Activated T-helper 1 cell treated with anti-CD3 and anti-CD28 coated beads, Interleukin-12 subunit alpha, Interleukin-12 subunit beta, Interleukin-2, Interleukin-4 antibody, amounts not matched to agents 30 ng/mL and 10 ng/mL and 1 ng/mL, durations not matched to agents 14 hours and 24 hours and 36 hours (primary cell): ENCODE data around the gene IGF1R. TPM values are rescaled to one million over a fixed set of nuclear protein-coding genes. Genes with fewer than 3 reads are reported as not detected.

ENCODE experiments used
- DNase-seq: peaks from one replicate; pipeline ENCODE4 v3.0.0; 2021; ENCODE audit warnings: low spot score
- H3K27ac Mint-ChIP-seq: one replicate; pipeline ENCODE4 v1.8.0; 2021; ENCODE audit warnings: mild to moderate bottlenecking, mixed read lengths
- H3K27me3 Mint-ChIP-seq: one replicate; pipeline ENCODE4 v1.8.0; 2022; ENCODE audit warnings: mild to moderate bottlenecking, moderate library complexity, mixed read lengths; ENCODE audit not compliant: insufficient read depth
- H3K36me3 Mint-ChIP-seq: one replicate; pipeline ENCODE4 v1.8.0; 2021; ENCODE audit warnings: low read depth, mixed read lengths
- H3K4me1 Mint-ChIP-seq: one replicate; pipeline ENCODE4 v1.8.0; 2021; ENCODE audit warnings: low read depth, mixed read lengths
- H3K4me3 Mint-ChIP-seq: one replicate; pipeline ENCODE4 v1.8.0; 2021; ENCODE audit warnings: mild to moderate bottlenecking, moderate library complexity, mixed read lengths
- H3K9me3 Mint-ChIP-seq: one replicate; pipeline ENCODE4 v1.8.0; 2021; ENCODE audit warnings: mixed read lengths
- intact Hi-C: fragments of 100-400 bp; cut with micrococcal nuclease; formaldehyde crosslinking; loops from one replicate; pipeline ENCODE4 v1.15.1; 2024
- total RNA-seq: library from RNA; stranded (reverse); gene quantifications from 2 replicates; pipeline ENCODE4 v1.2.3, GENCODE V29; 2022

Gene IGF1R
- total RNA-seq, 1 donor from 2014 or later, result 38.7 TPM

DNA sequence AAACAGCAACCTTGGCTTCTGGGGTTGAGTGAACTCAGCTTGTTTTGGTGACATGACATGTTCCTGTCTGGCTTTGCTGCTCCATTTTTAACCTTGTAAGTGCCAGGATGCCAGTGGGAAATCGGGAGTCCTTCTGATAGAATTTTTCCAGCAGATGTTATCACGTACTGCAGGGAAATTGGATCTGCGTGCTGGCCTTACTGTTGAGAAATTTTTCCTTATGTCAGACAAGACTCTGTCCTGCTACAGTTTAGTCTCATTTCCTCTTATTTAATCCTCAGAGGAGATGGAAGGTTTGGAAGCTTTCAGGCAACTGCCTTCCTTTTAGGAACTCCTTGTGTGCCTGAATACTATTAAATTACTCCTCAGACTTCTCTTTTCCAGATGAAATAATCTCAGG is 278.7 kb downstream of the IGF1R start:
- intact Hi-C loops, result no loop called here
- peaks cover 16% of the 10 kb centered on the region for H3K36me3 Mint-ChIP-seq
- no peaks in the 10 kb centered on the region for H3K9me3 Mint-ChIP-seq
- H3K27me3 Mint-ChIP-seq, result no peaks in the 10 kb centered on the region
- DNase-seq, result no peak
- H3K4me3 Mint-ChIP-seq, result no peak overlapping the region
- H3K4me1 Mint-ChIP-seq, result no peaks in the 10 kb centered on the region
- H3K27ac Mint-ChIP-seq, result no peak overlapping the region

DNA sequence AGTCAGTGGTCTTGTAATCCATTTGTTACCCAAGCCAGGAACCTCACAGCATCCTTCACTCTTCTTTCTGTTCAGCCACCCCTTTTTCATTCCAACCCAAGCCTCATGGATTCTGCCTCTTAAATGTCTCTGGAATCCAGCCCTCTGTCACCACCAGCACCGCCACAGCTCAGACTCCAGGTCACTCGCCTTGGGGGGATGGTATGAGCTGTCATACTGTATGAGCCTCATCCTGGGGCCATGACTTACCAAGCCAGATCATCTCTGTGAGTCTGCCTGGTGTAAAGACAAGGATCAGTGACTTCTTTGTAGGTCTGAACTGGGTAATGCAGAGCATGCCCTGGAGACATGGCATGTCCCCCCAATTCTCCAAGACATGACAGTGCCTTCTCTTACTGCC is 279.7 kb downstream of the IGF1R start:
- Mint-ChIP-seq H3K4me1 (no peaks in the 10 kb centered on the region), H3K9me3 (no peaks in the 10 kb centered on the region), H3K27ac (no peak overlapping the region), H3K36me3 (peaks cover 10% of the 10 kb centered on the region), H3K27me3 (no peaks in the 10 kb centered on the region), H3K4me3 (no peak overlapping the region)
- no peak for DNase-seq
- intact Hi-C loops, result no loop called here

DNA sequence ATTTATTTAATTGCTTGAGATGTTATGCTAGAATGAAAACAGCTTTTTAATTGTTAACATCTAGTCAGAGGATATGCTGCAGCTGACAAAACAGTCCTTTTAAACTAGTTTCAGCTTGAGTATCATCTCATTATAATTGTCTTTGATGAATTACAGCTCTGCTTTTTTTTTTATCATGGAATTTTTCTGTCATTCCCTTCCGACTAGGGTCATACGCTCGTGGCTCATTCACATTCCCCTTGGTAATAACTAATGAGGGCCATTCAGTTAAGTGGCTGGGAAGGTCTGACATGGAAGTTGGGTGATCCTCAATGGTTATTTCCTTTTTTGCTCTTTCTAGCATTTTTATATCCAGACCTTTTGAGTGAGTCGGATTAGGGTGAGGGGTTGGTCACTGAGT is 282.2 kb downstream of the IGF1R start:
- H3K9me3 Mint-ChIP-seq, result no peaks in the 10 kb centered on the region
- H3K27ac Mint-ChIP-seq, result no peak overlapping the region
- intact Hi-C loops, result no loop called here
- peaks cover 9% of the 10 kb centered on the region for H3K36me3 Mint-ChIP-seq
- H3K27me3 Mint-ChIP-seq, result no peaks in the 10 kb centered on the region
- no peak overlapping the region for H3K4me3 Mint-ChIP-seq
- no peaks in the 10 kb centered on the region for H3K4me1 Mint-ChIP-seq
- DNase-seq, result no peak

DNA sequence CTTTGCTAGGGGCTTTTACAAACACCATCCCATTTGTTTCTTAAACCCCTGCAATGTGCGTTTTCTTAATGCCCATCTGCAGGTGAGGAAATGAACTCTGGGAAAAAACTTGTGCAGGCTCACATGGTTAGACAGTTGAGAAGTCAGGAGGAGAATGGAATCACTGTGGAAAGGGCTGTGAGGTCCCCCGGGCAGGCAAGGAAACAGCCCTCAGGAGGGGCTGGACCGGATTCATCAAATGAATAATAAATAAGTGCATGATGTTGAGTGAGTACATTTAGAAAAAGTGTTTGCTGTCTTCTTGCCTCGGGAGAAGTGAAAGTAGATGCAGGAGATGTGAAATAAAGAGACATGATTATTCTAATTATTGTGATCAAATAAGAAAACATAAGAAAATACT is 282.7 kb downstream of the IGF1R start:
- no peak overlapping the region for H3K27ac Mint-ChIP-seq
- no peaks in the 10 kb centered on the region for H3K4me1 Mint-ChIP-seq
- intact Hi-C loops, result no loop called here
- H3K4me3 Mint-ChIP-seq, result no peak overlapping the region
- no peak for DNase-seq
- no peaks in the 10 kb centered on the region for H3K27me3 Mint-ChIP-seq
- H3K36me3 Mint-ChIP-seq, result peaks cover 9% of the 10 kb centered on the region
- no peaks in the 10 kb centered on the region for H3K9me3 Mint-ChIP-seq

DNA sequence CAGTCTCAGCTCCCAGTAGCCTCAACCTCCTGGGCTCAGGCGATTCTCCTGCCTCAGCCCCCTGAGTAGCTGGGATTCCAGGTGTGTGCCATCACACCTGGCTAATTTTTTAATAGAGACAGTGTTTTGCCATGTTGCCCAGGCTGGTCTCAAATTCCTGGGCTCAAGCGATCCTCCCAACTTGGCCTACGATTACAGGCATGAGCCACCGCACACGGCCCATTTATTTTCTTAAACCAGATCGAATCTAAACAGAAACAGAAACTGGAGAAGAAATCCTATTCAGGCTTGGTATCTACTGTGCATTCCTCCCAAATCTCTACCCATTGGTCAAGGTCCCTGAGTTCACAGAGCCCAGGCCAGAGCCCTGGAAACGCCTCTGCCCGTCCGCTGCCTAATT is 285.1 kb downstream of the IGF1R start:
- H3K27me3 Mint-ChIP-seq, result no peaks in the 10 kb centered on the region
- peaks cover 18% of the 10 kb centered on the region for H3K36me3 Mint-ChIP-seq
- H3K4me1 Mint-ChIP-seq, result peaks cover 17% of the 10 kb centered on the region
- no peak overlapping the region for H3K4me3 Mint-ChIP-seq
- H3K27ac Mint-ChIP-seq, result peak overlapping the region; percentile 9
- intact Hi-C loops, result no loop called here
- no peaks in the 10 kb centered on the region for H3K9me3 Mint-ChIP-seq
- DNase-seq, result no peak

DNA sequence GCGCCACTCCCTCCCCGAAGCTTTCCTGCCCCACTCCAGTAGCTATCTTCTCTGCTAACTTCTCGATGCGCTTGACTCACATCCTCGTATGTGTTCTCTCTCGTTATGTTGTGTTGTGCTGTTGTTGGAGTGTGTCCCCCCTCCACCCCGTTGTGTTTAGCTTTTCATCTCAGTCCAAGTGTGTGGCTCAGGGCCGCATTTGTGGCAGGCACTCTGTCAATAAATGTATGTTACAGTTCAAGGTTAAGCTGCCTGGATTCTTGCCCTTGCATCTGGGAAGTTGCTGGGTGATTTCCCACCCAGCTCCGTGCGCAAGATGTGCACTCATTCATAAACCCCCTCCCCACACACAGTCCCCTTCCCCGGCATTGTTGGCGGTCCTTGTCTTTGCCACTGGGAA is 287.4 kb downstream of the IGF1R start:
- intact Hi-C loops, result no loop called here
- no peaks in the 10 kb centered on the region for H3K9me3 Mint-ChIP-seq
- H3K27me3 Mint-ChIP-seq, result no peaks in the 10 kb centered on the region
- no peak overlapping the region for H3K27ac Mint-ChIP-seq
- peaks cover 21% of the 10 kb centered on the region for H3K36me3 Mint-ChIP-seq
- DNase-seq, result no peak
- peaks cover 22% of the 10 kb centered on the region for H3K4me1 Mint-ChIP-seq
- H3K4me3 Mint-ChIP-seq, result no peak overlapping the region

DNA sequence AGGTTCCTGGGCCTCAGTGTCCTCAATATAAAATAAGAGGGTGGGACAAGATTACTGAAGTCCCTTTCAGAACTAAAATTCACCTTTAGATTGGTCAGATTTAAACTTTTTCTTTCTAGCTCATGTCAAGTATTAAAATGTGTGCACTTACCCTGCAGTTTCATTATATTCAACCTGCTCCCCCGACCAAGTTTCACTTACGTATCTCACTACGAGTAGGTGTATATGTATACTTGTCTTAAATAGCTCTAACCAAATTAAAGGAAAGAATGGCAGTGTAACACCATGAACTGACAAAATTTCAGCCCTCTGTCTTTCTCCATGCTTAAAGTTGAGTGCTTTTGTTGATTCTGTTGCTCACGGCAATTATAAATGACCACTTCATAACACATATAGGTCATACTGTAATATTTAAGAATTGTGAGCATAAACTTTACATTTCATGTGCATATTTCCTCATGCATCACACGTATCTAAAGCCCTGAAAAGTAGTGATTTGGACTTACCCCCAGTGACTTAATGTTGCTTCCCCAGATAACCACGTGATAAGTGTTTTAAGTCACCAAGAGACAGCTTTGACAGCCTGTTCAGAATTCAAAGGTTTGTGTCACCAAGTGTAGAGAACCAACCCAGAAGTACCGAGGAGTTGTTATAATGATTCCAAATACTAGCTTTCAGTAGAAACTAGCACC is 289.2 kb downstream of the IGF1R start:
- no peak for DNase-seq
- H3K27me3 Mint-ChIP-seq, result no peaks in the 10 kb centered on the region
- H3K4me1 Mint-ChIP-seq, result peaks cover 22% of the 10 kb centered on the region
- H3K9me3 Mint-ChIP-seq, result no peaks in the 10 kb centered on the region
- peaks cover 19% of the 10 kb centered on the region for H3K36me3 Mint-ChIP-seq
- intact Hi-C loops, result loop anchor here (1.0 kb wide), 1 partner anchor 23 kb away; no protein-coding TSS in a partner anchor
- no peak overlapping the region for H3K4me3 Mint-ChIP-seq
- H3K27ac Mint-ChIP-seq, result peak overlapping the region; percentile 40

DNA sequence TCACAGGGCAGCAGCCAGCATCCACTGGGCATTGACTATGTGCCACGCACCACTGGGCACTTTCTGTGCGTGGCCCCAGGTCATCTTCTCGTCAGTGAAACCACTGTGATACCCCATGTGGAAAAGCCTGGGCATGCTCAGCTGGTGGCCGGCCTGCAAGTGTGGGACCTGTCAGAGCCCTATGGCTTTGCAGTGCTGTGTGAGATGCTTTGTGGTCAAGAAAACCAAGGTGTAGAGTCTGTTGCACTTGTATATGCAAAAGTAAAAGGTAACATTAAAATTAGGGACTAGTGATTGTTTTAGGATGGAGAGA is 289.7 kb downstream of the IGF1R start:
- Mint-ChIP-seq H3K36me3 (peaks cover 23% of the 10 kb centered on the region), H3K27ac (peak overlapping the region; percentile 40), H3K4me3 (no peak overlapping the region), H3K4me1 (peaks cover 22% of the 10 kb centered on the region), H3K27me3 (no peaks in the 10 kb centered on the region), H3K9me3 (no peaks in the 10 kb centered on the region)
- DNase-seq, result no peak
- intact Hi-C loops, result no loop called here

DNA sequence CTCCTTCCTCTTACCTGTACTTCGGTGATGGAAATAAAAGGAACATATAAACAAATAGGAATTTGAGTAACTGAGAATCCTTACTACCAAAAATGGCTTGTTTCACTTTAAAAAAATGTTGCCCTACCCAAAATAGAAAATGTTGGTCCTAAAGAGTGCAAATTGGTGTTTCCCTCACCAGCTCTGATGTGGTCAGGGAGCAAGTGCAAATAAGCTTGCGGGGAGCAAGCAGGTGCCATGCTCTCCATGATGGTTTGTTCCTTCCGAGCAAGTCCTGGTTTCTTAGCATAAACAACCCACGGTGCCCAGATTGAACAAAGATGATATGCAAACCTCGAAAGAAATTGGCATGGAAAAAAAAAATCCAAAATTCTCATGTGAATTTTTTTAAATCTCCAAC is 290.5 kb downstream of the IGF1R start:
- intact Hi-C loops, result no loop called here
- Mint-ChIP-seq H3K4me3 (no peak overlapping the region), H3K27ac (no peak overlapping the region), H3K4me1 (peaks cover 22% of the 10 kb centered on the region), H3K9me3 (no peaks in the 10 kb centered on the region), H3K36me3 (peaks cover 23% of the 10 kb centered on the region), H3K27me3 (no peaks in the 10 kb centered on the region)
- DNase-seq, result no peak

DNA sequence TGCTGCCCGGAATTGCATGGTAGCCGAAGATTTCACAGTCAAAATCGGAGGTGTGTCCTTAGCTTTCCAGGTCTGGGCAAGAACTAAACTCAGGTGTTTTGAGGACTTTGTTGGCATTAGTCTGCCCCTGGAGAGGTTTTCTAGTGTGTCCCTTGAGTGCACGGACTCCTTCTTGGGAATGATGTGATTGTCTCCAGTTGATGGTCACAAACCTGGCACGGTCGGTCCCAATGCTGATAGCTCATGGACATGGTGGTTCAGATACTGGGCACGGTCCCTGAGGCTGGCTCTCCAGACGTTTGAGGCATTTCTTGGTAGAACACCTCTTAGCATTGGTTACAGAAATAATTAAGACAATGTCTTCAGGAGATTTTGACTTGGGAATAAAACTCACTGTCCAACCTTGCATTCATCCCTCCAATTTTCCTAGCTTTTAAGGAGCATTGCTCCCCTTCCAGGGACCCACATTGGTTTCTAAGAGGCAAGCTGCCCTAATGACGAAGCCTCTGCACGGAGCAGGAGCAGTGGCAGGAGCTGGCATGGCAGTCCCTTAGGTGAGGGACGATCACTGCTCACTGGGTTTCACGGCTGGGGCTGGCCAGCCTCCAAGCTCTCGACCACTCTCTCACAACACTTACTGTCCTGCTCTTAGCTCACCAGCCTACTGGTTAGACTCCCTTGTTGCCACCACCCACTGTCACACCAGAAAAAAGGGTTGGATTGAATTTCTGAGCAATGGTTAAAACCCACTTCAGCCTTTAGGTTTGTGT is 291.2 kb downstream of the IGF1R start:
- no peak for DNase-seq
- H3K36me3 Mint-ChIP-seq, result peaks cover 22% of the 10 kb centered on the region
- H3K9me3 Mint-ChIP-seq, result no peaks in the 10 kb centered on the region
- no peak overlapping the region for H3K27ac Mint-ChIP-seq
- no peaks in the 10 kb centered on the region for H3K27me3 Mint-ChIP-seq
- intact Hi-C loops, result no loop called here
- H3K4me3 Mint-ChIP-seq, result no peak overlapping the region
- peaks cover 22% of the 10 kb centered on the region for H3K4me1 Mint-ChIP-seq

DNA sequence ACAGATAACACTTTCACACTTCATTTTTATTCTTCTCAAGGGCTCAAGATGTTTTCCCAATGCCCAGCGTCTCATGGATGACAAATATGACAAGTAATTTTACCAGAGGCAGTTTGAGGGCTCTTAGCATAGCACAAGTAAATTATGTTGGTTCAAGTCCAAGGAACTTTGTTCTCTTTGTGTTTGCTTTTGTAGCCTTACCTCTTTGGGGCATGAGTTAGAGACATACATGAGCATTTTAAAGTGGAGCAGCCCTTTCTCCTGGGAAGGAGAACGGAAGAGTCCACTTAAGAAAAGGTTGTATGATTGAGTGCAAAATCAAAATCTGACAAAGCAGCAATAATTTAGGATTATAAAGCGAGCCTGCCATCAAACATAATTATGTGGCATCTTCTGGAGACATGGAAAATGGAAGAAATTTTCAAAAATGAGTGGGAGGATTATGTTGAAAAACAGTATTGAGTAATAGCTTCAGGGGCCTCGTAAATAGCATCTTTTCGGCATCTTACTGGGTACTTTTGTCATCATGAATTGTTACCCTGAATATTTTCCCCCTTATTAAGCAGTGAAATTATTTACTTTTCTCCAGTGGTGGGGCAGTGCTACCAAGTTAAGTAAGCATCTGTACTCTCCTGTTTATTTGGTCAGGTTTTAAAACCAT is 293.4 kb downstream of the IGF1R start:
- Mint-ChIP-seq H3K27ac (no peak overlapping the region), H3K27me3 (no peaks in the 10 kb centered on the region), H3K4me3 (no peak overlapping the region), H3K36me3 (peaks cover 20% of the 10 kb centered on the region), H3K4me1 (peaks cover 22% of the 10 kb centered on the region), H3K9me3 (no peaks in the 10 kb centered on the region)
- intact Hi-C loops, result no loop called here
- no peak for DNase-seq

DNA sequence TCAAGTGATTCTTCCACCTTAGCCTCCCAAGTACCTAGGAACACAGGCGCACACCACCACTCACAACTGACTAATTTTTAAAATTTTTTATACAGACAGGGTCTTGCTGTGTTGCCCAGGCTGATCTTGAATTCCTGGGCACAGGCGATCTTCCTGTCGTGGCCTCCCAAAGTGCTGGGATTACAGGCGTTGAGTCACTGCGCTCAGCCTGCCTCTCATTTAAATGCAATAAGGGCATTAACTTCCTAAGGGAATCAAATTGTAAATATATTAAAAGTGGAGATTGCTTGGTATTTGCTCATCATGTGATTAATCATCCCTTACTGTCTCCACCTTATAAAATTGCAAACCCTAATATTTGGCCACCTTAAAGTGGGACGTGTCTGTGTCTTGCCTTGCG is 294.1 kb downstream of the IGF1R start:
- intact Hi-C loops, result no loop called here
- Mint-ChIP-seq H3K27ac (no peak overlapping the region), H3K27me3 (no peaks in the 10 kb centered on the region), H3K4me1 (peaks cover 15% of the 10 kb centered on the region), H3K4me3 (no peak overlapping the region), H3K36me3 (peaks cover 20% of the 10 kb centered on the region), H3K9me3 (no peaks in the 10 kb centered on the region)
- no peak for DNase-seq

DNA sequence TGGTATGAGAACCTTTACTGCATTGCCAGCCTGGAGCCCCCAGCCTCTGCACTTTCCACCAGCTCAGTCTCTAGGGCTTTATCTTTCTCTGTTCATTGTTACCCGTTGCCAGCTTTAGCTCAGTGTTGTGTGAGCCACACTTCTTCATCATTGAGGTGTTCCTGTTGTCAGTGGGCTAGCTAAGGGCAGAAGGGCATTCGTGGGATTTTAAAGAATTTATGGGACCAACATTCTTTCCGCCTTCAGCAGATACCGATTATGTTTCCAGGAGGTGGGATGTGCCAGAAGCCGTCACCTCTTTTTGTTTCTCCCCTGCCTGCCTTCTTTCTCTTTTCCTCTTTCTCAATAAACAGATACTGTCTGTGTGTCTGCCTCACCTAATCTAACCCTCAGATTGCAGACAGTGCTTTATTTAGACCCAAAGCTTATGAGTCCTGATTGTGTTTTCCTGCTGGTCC is 294.7 kb downstream of the IGF1R start:
- Mint-ChIP-seq H3K27ac (no peak overlapping the region), H3K27me3 (no peaks in the 10 kb centered on the region), H3K4me1 (peaks cover 8% of the 10 kb centered on the region), H3K9me3 (no peaks in the 10 kb centered on the region), H3K36me3 (peaks cover 14% of the 10 kb centered on the region), H3K4me3 (no peak overlapping the region)
- intact Hi-C loops, result no loop called here
- no peak for DNase-seq
